ENCODE measurements around the gene LRRTM2. TPM values are rescaled to one million over a fixed set of nuclear protein-coding genes. Genes with fewer than 3 reads are reported as not detected.
"Not testable (repeated sequence)": the region's sequence is repeated elsewhere in the genome, so short reads cannot be mapped to it uniquely, and the experiment has no call there.

Gene LRRTM2
- total and polyA plus RNA-seq, 10 of the 15 experiments (the other 5 are each of a cell fraction or from before 2014, with no cell fraction given): 0.04 to 0.14 (median 0.06) TPM; not detected in 2

GRCh38 chr5:138922494-138922893 lies 47.4 kb upstream of the LRRTM2 start:
- ChIA-PET SMC1A (ENCODE audit: uncharacterized antibody, unreplicated experiment) (no interaction called here), POLR2A (no interaction called here), CTCF (no interaction called here), RAD21 (ENCODE audit: unreplicated experiment) (interaction anchor here (1.2 kb wide), 1 partner anchor 40 kb away, joined by 3 read pairs; no protein-coding TSS in a partner anchor)
- Histone ChIP-seq H4K20me1 (ENCODE audit: control insufficient read depth, insufficient read depth) (no peaks in the 10 kb centered on the region), H3K4me3 (no peak overlapping the region), H3K9ac (ENCODE audit: control insufficient read depth, insufficient read depth, low read length) (no peak overlapping the region), H3K79me2 (ENCODE audit: control insufficient read depth, insufficient read depth, low read length) (no peaks in the 10 kb centered on the region), H3K27ac (ENCODE audit: control insufficient read depth, insufficient read depth) (no peak overlapping the region), H3K27me3 (replicated peaks in 1 of 2; ENCODE audit: control insufficient read depth in 2 of 2, insufficient read depth in 2 of 2, low read length in 1 of 2) (no peaks in the 10 kb centered on the region), H3K9me3 (replicated peaks; ENCODE audit: control insufficient read depth, insufficient read depth, low read length) (no peaks in the 10 kb centered on the region), H2AFZ (ENCODE audit: control insufficient read depth, low read depth, low read length) (no peak overlapping the region), H3K4me2 (ENCODE audit: control insufficient read depth, insufficient read depth) (no peak overlapping the region), H3K36me3 (ENCODE audit: control insufficient read depth in 2 of 2, insufficient read depth in 2 of 2, low read length in 1 of 2) (peaks cover 9 to 12% of the 10 kb centered on the region in 2 experiments), H3K4me1 (ENCODE audit: control insufficient read depth, insufficient read depth, low read length) (no peaks in the 10 kb centered on the region)
- DNase-seq (ENCODE audit: low read depth, low spot score) (no peak), ATAC-seq (peak; percentile 77), FAIRE-seq (no peak)
- no TSS peak for BruUV-seq (replicated peaks)
- in situ Hi-C loops (cut with MboI): no loop called here
- WGBS (ENCODE audit: insufficient coverage, insufficient replicate concordance, low lambda C conversion rate, missing lambda C conversion rate): 83% methylated on average over 2 of the region's 2 CpGs
- intact Hi-C loops (cut with micrococcal nuclease; ENCODE audit: unreplicated experiment): no loop called here
- TF ChIP-seq NR2F1 (conservative IDR thresholded peaks at IDR 0.05): no peak
- peak in 2 of 3 experiments; percentile 6 to 9; a peak in 1 of 6 replicates for TF ChIP-seq CTCF (IDR thresholded peaks at IDR 0.05 in 2 of 3, conservative IDR thresholded peaks at IDR 0.05 in 1 of 3; ENCODE audit: control insufficient read depth in 2 of 3, extremely low read depth in 1 of 3, insufficient read depth in 1 of 3, low read depth in 3 of 3, low read length in 3 of 3)
- TF ChIP-seq RUNX3 (IDR thresholded peaks at IDR 0.05; ENCODE audit: low read length): 0 out of 2 replicates have a peak, but pooled peaks have one; percentile 32
- peak; percentile 32; the same call in 1 of the 2 replicates for TF ChIP-seq RAD21 (IDR thresholded peaks at IDR 0.05; ENCODE audit: insufficient read depth, low read depth, low read length)
- no peak for TF ChIP-seq E2F4 (IDR thresholded peaks at IDR 0.05; ENCODE audit: low read depth, low read length)

- DNase-seq (ENCODE audit: low read depth, low spot score); H3K9me3 ChIP-seq (replicated peaks; ENCODE audit: control insufficient read depth, insufficient read depth, low read length); BruUV-seq (replicated peaks); ATAC-seq; H3K4me2 ChIP-seq (ENCODE audit: control insufficient read depth, insufficient read depth); H3K27me3 ChIP-seq (replicated peaks in 1 of 2; ENCODE audit: control insufficient read depth in 2 of 2, insufficient read depth in 2 of 2, low read length in 1 of 2); H3K27ac ChIP-seq (ENCODE audit: control insufficient read depth, insufficient read depth); in situ Hi-C loops (cut with MboI); SMC1A ChIA-PET (ENCODE audit: uncharacterized antibody, unreplicated experiment); RAD21 ChIA-PET (ENCODE audit: unreplicated experiment); H2AFZ ChIP-seq (ENCODE audit: control insufficient read depth, low read depth, low read length); intact Hi-C loops (cut with micrococcal nuclease; ENCODE audit: unreplicated experiment); H3K79me2 ChIP-seq (ENCODE audit: control insufficient read depth, insufficient read depth, low read length); H4K20me1 ChIP-seq (ENCODE audit: control insufficient read depth, insufficient read depth); H3K9ac ChIP-seq (ENCODE audit: control insufficient read depth, insufficient read depth, low read length); FAIRE-seq; H3K36me3 ChIP-seq (ENCODE audit: control insufficient read depth in 2 of 2, insufficient read depth in 2 of 2, low read length in 1 of 2); CTCF ChIA-PET; H3K4me3 ChIP-seq; H3K4me1 ChIP-seq (ENCODE audit: control insufficient read depth, insufficient read depth, low read length): not testable (repeated sequence)
- 93% methylated on average over 2 of the region's 2 CpGs for WGBS (ENCODE audit: insufficient coverage, insufficient replicate concordance, low lambda C conversion rate, missing lambda C conversion rate)
- POLR2A ChIA-PET: interaction anchor here (0.6 kb wide), 1 partner anchor 39 kb away, joined by 7 read pairs; no protein-coding TSS in a partner anchor
Observed at GRCh38 chr5:138921362-138921761, 46.2 kb upstream of the LRRTM2 start.

All from GM12878 (cell line).